ENCODE results near the gene CREM.

- no peak for TF ChIP-seq ESRRG (CRISPR knock-in tag; IDR thresholded peaks at IDR 0.05)
- TF ChIP-seq TCF4 (CRISPR knock-in tag; IDR thresholded peaks at IDR 0.05; ENCODE audit: borderline replicate concordance), result no peak
- no peak for TF ChIP-seq ZNF565 (CRISPR knock-in tag; conservative IDR thresholded peaks at IDR 0.05; ENCODE audit: low read depth)
- TF ChIP-seq CREB5 (CRISPR knock-in tag; IDR thresholded peaks at IDR 0.05; ENCODE audit: low read depth), result no peak
- no peak for TF ChIP-seq PPARA (CRISPR knock-in tag; IDR thresholded peaks at IDR 0.05; ENCODE audit: borderline replicate concordance)
- TF ChIP-seq GLIS3 (CRISPR knock-in tag; IDR thresholded peaks at IDR 0.05), result no peak
- no peak for TF ChIP-seq ZFP3 (CRISPR knock-in tag; IDR thresholded peaks at IDR 0.05)
- TF ChIP-seq PATZ1 (CRISPR knock-in tag; IDR thresholded peaks at IDR 0.05; ENCODE audit: borderline replicate concordance), result no peak
- TF ChIP-seq RARB (CRISPR knock-in tag; IDR thresholded peaks at IDR 0.05), result no peak
- TF ChIP-seq CSRNP3 (CRISPR knock-in tag; IDR thresholded peaks at IDR 0.05), result no peak
- TF ChIP-seq ZFP30 (CRISPR knock-in tag; IDR thresholded peaks at IDR 0.05), result no peak
- TF ChIP-seq CSDC2 (CRISPR knock-in tag; IDR thresholded peaks at IDR 0.05), result no peak
Measured at GRCh38 chr10:35126062-35126529, 550 bp upstream of the CREM start.

All from SK-N-SH treated with all-trans-retinoic acid at 6 μM for 48 hours (cell line).